ENCODE data around the gene CECR2.
A peak's percentile ranks its signal among the peaks of the same experiment; 100 is the strongest.

CECR2 gene

DNA sequence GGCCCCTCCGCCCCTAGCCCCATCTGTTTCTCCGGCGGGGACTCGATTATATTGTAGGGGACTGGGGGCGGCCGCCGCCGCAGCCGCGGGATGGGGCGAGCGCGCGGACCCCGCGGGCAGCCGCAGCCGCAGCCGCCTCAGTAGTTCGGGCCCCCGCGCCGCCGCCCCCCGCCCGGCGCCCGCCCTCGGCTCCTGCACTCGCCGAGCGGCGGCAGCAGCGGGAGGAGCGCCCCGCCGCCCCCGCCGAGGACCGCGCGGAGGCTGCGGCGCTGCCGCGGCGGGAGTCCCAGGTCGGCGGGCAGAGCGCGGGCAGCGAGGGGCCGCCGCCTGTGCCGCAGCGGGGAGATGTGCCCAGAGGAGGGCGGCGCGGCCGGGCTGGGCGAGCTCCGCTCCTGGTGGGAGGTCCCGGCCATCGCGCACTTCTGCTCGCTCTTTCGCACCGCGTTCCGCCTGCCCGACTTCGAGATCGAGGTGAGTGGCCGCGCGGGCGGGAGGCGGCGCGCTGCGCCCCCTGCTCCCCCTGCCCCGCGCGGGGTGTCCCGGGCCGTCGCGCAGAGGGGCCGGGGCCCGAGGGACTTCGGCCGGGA, at the start of gene CECR2:
TSS of gene CECR2 (plus strand) at position 22 of the 587 bp plus-strand sequence. CDS start at position 346, 324 bp downstream.
- DNase-seq (ENCODE audit: low read depth), result no peak

DNA sequence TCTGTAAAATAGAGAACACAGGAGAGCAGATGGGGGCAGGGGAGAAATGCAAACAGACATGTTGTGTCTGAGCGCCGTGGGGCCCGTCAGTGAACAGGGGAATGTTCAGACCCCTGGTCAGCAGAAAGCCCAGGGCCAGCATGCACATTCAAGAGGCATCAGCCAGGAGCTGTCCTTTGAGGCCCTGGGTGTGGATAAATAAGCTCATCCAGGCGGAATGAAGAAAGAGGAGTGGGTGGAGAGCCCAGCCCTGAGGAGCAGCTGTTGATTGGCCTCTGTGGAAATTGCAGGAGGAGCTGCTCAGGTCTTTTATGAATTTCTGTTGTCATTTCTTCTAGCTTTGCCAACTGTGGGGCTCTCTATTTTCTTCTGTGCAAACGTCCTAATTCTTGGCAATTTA, 49.7 kb upstream of the CECR2 start:
- DNase-seq (ENCODE audit: low read depth), result no peak

DNA sequence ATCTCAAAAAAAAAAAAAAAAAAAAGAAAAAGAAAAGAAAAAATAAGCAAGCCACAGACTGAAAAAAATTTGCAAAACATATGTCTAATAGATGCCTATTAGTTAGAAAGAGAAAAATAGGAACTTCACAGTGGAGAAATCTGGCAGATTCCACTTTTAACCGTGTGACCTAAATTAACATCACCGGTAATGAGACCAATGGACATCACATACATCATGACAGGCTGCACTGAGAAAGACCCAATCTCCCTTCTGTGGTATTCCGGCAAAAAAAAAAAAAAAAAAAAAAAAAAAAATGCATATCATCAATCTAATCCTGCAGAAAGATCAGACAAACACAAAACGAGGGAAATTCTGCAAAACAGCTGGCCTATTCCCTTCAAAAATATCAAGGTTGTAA, 46.7 kb upstream of the CECR2 start:
- no peak for DNase-seq (ENCODE audit: low read depth)

DNA sequence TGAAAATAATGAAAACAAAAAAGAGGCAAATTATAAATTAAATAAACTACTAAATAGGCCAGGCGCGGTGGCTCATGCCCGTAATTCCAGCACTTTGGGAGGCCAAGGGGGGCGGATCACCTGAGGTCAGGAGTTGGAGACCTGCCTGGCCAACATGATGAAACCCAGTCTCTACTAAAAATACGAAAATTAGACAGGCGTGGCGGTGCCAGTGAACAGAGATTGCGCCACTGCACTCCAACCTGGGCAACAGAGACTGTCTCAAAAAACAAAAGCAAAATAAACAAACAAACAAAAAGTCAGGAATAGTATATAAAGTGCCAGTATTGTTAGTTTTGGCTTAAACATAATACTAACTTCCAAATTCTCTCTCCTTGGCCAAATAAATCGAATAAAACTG, 37.6 kb upstream of the CECR2 start:
- DNase-seq (ENCODE audit: low read depth), result no peak

DNA sequence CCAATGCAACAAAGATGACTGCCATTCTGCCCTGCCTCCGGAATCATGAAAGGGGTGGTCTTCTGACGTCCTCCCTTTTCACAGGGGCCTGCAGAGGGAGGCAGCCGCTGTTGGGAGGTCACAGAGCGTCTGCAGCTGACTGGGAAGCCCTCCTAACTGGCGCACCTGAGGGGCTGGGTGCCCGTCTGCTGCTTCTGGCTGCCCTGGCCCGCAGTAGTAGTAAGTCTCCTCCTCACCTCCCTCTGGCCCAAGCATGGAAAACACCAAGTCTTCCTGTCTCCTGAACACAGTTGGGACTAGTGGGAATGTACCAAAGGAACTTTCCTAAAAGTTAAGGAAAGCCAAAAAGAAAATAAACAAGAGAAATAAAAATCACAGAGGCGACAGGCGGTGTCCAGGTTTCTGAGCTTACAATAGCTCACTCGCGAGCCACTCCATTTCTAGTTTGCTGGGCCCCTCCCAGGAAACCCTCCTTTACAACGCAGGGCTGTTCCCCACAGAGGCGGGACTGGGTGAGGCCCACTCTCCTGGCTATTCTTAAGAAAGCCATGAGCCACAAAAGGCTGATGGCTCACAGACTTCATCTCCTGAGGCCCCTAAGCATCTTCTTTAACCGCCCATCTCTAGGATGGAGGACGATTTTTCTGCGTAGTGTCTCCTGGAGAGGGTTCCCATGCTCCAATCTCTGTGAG, 37.0 kb upstream of the CECR2 start:
- DNase-seq (ENCODE audit: low read depth), result no peak

DNA sequence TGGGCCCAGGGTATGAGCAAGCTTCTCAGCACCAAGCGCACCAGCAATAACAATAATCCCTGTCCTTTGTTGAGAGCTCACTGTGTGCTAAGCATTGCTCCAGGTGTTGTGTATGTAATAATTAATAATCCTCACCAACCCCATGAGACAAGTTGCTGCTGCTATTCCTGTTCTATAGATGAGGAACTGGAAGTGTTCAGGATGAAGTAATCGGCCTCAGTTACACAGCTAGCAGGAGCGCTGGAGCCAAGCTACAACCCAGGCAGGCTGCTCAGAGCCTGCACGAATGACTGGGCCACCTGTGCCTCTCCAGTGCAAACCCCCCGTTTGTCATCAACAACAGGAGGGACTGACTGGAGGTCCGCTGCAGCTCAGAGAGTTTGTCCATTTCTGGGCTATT, 35.2 kb upstream of the CECR2 start:
- no peak for DNase-seq (ENCODE audit: low read depth)

DNA sequence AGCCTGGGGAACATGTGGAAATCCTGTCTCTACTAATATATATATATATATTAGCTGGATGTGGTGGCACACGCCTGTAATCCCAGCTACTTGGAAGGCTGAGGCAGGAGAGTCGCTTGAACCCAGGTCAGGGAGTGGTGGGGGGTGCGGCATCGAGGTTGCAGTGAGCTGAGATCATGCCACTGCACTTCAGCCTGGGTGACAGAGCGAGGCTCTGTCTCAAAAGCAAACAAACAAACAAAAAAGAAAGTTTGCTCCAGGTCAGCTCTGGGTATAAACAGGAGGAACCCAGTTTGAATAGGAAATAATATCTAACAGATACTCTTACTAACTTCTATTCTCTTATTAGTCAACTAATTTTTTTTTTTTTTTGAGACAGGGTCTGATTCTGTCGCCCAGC, 34.3 kb upstream of the CECR2 start:
- DNase-seq (ENCODE audit: low read depth), result no peak

DNA sequence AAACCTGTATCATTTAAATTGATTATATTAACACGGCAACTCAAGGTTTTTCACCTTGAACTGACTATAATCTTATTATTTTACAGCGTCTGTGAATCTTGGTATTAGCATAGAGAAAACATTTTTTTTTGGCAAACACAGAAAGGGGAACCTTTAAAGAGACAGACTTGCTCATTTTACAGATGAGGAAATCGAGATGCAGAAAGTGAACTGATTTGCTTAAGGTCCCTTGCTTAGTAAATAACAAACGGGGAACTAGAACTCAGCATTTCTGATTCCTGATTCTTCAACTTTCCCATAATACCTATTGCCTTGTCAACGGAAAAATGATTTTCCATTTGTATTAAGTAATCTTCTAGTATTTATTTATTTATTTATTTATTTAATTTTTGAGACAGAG, 33.2 kb upstream of the CECR2 start:
- DNase-seq (ENCODE audit: low read depth), result no peak

DNA sequence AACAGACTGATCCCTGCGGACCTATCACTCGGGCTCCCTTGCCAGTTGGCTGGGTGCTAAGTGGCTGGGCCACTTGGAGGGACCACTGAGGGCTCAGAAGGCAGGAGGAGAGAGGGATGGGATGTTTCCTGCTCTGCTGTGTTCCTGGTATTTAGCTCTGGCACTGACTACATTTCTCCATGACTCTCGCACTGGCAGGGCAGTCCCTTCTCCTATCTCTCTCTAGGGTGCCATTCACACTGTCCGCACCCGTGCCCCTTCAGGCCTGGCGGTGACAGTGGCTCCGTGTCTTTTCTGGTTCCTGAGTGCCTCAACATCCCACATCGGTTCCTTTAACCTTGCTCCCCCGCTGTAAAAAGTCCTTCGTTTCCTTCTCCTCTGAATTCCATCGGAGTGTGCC, 31.6 kb upstream of the CECR2 start:
- no peak for DNase-seq (ENCODE audit: low read depth)

DNA sequence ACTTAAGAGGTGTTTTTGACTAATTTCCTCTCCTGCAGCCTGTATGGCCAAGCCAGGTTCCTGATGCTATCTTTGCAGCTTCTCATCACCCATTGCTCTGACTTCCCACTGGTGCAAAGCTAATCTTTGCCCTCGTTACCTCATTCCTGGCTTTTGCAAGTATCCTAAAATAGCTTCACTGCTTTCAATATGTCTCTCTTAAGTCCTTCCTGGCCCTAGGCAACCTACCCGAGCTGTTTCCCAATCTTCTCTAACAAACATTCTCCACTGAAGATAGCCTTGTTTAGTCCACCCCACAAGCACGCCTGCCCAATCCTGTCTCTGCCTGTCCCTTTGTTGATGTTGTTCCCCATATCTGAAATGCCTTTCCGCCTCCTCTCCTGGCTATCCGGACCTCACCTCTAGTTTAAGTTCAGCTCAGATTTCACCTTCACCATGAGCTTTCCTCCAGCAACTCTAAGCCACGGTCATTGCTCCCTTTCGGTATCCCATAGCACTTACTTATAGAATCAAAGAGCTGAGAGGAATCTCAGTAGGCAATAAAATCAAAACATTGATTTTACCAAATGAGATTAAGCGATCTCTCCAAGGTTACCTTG, 30.1 kb upstream of the CECR2 start:
- DNase-seq (ENCODE audit: low read depth), result no peak

DNA sequence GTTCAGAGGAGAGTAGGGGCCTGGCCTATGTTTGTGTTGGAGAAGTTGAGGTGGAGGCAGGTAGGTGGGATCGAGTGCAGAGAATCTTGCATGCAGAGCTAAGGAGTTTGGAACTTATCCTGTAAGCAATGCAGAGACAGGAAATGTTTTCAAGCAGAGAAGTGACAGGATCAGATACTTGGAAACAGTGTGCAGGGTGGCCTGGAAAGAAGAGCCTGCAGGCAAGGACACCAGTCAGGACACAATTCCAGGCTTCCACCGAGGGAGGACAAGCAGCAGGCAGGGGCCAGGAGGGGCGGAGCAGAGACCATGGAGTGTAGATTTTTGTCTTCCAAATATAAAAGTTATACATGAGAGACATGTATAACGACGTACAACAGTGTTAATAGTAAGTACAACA, 26.9 kb upstream of the CECR2 start:
- no peak for DNase-seq (ENCODE audit: low read depth)

DNA sequence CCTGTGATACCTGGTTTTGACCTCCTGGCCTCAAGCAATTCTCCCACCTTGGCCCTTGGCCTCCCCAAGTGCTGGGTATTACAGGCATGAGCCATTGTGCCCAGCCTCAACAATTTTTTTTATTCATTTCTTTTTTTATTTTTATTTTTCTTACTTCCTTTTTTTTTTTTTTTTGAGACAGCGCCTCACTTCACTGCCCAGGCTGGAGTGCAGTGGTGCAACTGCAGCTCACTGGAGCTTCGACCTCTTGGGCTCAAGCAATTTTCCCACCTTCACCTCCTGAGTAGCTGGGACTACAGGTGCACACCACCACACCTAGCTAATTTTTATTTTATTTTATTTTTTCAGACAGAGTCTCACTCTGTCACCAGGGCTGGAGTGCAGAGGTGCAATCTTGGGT, 25.5 kb upstream of the CECR2 start:
- no peak for DNase-seq (ENCODE audit: low read depth)

DNA sequence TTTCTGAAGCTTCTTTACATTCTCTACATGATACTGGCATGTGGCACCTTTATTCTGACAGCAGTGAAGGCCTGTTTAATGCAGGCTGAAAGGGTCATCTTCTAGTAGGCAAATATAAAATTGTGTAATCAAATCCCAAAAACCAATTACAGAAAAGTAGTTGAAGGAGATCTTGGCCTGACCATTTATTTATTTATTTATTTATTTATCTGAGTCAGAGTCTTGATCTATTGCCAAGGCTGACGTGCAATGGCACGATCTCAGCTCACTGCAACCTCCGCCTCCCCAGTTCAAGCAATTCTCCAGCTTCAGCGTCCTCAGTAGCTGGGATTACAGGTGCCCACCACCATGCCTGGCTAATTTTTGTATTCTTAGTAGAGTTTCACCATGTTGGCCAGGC, 22.7 kb upstream of the CECR2 start:
- DNase-seq (ENCODE audit: low read depth), result no peak

DNA sequence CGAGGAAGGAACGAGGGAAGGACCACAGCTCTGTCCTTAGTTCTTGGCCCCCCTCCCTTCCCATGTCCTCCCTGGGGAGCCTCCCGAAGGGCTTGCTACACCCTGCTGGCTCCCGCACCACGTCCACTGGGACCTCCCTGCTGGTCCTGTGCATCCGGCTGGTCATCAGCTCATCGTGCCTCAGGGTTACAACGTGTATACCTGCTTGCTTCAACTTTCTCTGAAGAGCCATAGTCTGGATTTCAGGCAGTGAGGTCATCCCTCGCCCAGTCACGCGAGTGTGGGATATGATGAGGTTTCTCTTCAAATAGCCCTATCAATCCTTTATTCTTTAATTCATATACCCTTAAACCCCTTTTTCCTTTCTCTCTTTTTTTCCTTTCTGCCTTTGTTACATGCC, 21.5 kb upstream of the CECR2 start:
- DNase-seq (ENCODE audit: low read depth), result no peak

DNA sequence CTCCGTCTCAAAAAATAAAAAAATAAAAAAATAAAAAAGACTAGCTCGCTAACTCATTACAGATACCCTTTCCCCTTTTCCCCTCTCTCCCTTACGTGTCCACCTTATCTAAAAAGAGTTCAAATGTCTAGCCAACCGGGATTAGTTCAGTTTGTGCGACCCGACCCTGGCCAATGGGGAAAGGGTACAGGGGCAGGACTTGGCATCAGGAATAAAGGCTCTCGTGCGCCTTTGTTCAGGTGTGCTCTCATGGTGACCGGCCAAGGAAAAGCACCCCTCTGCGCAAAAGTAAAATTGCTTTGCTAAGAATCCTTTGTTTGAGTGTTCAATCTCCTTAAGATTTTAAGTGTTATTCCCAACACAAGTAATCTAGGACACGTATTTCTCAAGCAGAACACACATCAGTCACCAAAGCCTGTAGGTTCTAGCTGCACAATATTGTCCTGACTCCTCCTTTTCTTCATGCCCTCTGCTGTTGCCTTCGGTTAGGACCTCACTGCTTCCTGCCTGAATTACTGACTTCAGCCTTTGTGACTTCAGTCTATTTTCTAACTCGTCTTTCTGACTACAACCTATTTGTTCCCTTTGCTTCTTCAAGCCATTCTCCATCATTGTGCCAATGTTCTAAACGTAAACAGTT, 20.7 kb upstream of the CECR2 start:
- DNase-seq (ENCODE audit: low read depth), result no peak

DNA sequence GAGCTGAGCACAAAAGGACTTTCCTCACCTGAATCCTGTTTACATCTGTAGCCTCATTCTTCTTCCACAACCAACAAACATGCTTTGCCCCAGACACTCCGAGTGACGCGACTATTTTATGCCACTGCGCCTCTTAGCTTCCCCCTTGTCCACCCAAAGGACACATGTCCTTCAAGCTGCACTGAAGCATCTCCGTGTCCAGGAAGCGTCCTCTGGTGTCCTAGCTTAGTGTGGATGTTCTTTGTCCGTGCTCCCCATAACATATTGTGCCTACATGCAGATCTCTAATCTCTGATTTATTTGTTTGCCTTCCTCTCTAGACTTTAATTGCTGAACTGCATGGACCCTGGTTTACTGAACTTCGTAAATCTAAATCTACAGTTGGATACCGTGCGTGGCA, 20.1 kb upstream of the CECR2 start:
- no peak for DNase-seq (ENCODE audit: low read depth)

DNA sequence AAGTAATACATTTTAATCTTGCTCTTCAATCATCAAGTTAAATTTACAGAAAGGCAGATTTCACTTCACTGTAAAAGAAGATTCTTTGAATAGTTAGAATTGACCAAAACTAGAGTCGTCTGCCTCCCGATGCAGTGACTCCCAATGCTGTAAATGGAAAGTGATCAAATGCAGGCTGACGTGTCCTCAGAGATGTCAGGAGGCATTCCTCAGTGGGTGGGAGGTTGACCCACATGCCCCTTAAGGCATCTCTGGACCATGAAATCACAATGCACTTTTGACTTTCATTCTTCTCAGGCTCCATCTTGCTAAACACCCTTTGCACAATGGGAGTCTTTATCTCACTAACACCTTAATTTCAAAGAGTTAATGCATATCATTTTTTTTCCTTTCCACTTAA, 19.0 kb upstream of the CECR2 start:
- no peak for DNase-seq (ENCODE audit: low read depth)

DNA sequence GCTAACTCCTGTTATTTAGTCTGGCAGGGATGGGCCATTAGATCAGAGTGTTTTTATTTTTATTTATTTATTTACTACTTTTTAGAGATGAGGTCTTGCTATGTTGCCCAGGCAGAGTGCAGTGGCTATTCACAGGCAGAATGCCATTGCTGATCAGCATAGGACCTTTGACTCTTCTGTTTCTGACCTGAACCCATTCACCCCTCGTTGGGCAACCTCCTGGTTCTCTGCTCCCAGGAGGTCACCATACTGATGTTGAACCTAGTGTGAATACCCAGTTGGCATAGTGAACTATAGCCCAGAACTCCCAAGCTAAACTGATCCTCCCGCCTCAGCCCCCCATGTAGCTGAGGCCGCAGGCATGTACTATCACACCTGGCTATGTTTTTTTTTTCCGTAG, 16.5 kb upstream of the CECR2 start:
- DNase-seq (ENCODE audit: low read depth), result no peak

DNA sequence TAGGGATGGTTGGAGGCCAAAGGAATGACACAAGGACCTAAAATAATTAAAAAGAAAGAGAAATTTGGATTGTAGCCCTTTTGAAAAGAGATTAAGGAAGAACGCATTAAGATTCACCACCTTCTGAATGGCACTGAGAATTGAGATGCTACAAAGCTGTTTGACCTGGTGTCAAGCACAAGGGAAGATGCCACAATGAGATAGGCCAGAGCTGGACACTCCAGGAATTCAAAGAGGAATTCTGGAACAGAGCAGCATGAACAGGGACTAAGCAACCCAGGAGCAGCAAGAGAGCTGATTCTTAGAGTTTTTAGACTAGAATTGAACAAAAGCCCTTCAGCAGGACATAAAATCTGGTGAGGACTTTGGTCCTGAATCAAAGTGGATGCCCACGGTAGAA, 11.6 kb upstream of the CECR2 start:
- no peak for DNase-seq (ENCODE audit: low read depth)

DNA sequence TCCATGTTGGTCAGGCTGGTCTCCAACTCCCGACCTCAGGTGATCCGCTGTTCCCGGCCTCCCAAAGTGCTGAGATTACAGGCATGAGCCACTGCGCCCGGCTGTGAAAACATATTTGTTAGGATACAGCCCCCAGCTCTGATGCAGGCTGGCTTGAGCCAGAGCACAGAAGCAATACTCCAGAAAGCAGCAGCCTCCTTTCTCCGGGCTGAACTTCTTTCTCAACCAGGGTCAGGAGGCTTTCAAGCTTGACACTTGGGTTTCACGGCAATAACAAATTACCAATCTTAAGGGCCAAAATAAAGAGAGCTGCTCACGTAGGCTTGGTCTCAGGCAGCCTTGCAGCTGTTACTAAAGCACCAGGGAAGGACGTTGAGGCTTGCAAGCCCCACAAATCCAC, 10.8 kb upstream of the CECR2 start:
- no peak for DNase-seq (ENCODE audit: low read depth)

DNA sequence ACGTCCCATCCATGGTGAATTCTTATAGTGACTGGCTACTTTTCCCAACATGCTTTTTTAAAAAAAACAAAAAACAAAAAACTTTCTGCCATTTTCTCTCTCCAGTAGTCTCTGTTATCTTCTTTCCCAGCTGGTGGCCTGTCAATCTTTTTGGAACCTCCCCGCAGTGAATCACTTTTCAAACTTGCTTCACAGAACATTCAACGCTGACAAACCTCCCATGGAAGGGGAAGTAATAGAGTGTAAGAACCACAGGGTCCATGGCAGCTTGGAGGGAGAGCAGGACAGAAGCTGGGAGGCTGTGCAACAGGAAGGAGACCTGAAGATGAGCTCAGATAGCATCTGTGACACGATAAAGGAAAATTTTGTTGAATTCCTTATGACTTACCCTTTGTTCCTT, 9.8 kb upstream of the CECR2 start:
- DNase-seq (ENCODE audit: low read depth), result no peak

DNA sequence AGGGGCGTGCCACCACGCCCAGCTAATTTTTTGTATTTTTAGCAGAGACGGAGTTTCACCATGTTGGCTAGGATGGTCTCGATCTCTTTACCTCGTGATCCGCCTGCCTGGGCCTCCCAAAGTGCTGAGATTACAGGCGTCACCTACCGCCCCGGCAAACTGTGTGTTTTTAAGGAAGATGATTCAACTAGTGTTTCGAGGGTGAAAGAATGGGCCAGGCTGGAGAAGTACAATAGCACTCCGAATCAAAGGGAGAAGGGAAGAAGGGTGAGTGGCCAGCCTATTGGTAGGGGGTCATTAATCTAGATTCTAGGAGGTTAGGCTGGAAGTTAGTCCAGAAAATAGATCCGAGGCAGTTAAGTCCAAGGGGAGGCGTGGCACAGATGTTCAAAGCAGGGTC, 2.9 kb upstream of the CECR2 start:
- no peak for DNase-seq (ENCODE audit: low read depth)

DNA sequence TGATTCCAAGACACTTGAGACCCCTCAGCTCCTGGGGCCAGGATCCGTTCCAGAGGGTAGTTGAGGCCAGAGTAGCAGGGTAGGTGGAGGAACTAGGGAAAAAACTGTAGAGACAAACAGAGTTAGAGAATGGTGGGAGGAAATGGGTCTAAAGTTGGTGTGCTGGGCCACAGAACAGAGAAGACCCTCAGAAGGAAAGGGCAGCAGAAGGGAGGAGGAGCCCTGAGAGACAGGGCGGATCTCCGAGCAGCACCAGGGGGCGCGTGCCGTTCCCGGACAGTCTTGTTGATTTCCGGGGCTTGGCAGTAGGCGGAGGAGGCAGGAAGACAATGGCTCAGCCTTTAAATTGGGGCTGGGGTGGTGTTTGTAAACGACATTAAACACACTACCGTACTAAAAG, 2.4 kb upstream of the CECR2 start:
- DNase-seq (ENCODE audit: low read depth), result peak; percentile 16

DNA sequence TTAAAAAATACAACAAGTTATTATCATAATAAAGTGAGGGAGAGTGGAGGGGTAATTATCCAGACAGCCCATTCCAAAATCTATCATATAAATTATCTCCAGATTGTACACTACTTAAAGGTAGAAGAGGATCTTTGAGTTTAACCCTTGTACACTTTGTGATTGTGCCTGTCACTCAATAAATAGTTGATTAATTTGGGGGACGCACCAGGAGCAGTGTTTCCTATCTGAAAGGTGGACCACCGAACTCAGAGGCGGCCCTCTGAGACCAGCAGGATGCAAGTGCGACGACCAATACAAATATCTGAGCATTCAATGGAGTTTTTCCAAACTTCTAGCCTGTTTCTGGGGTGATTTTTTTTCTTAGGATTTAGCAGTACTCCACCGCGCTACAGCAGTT, 1.1 kb upstream of the CECR2 start:
- DNase-seq (ENCODE audit: low read depth), result no peak
